DND-41 (cell line): ENCODE results near the gene SEMA3E.
"Not testable (repeated sequence)": the region's sequence is repeated elsewhere in the genome, so short reads cannot be mapped to it uniquely, and the experiment has no call there.

Source experiments
- ATAC-seq: fragments of 200-7000 bp; cut with Tn5 transposase; 3 replicates; pipeline ENCODE4 v1.9.1; 2021; ENCODE audit warnings: low read depth; ENCODE audit not compliant: insufficient read depth
- DNase-seq: peaks from one replicate; pipeline ENCODE4 v3.0.0-alpha.2; 2020
- H2AFZ ChIP-seq: 2 replicates; pipeline ENCODE4 v1.6.0; 2012; ENCODE audit warnings: low read depth, low read length
- H3K27ac ChIP-seq: 2 replicates; pipeline ENCODE4 v1.5.1; 2012; ENCODE audit warnings: low read length, inconsistent platforms
- H3K27me3 ChIP-seq: fragments of 200-600 bp; sonication (generic); 2 replicates; pipeline ENCODE4 v1.6.0; 2012; ENCODE audit warnings: low read length, mild to moderate bottlenecking, inconsistent platforms; ENCODE audit not compliant: insufficient read depth, poor library complexity
- H3K36me3 ChIP-seq: 2 replicates; pipeline ENCODE4 v1.5.1; 2012; ENCODE audit warnings: low read length, inconsistent platforms; ENCODE audit not compliant: insufficient read depth
- H3K4me1 ChIP-seq: 2 replicates; pipeline ENCODE4 v1.5.1; 2012; ENCODE audit warnings: mild to moderate bottlenecking, low read length; ENCODE audit not compliant: insufficient read depth
- H3K4me2 ChIP-seq: 2 replicates; pipeline ENCODE4 v1.6.0; 2012; ENCODE audit warnings: mild to moderate bottlenecking, moderate library complexity, low read length, inconsistent platforms; ENCODE audit not compliant: insufficient read depth
- H3K4me3 ChIP-seq, 2 experiments: fragments of 200-600 bp in 1 of 2; shearing (Covaris generic) in 1 of 2; 2 replicates each; pipeline ENCODE4 v1.5.1; 2012 to 2016; ENCODE audit warnings: inconsistent platforms in 2 of 2, low read length in 2 of 2, mild to moderate bottlenecking in 2 of 2, low read depth in 1 of 2, moderate library complexity in 1 of 2
- H3K79me2 ChIP-seq: 2 replicates; pipeline ENCODE4 v1.6.0; 2012; ENCODE audit warnings: low read length, inconsistent platforms; ENCODE audit not compliant: insufficient read depth
- H3K9ac ChIP-seq: 2 replicates; pipeline ENCODE4 v1.6.0; 2012; ENCODE audit warnings: low read depth, mild to moderate bottlenecking, inconsistent platforms, low read length, moderate library complexity
- H3K9me3 ChIP-seq: 2 replicates; pipeline ENCODE4 v1.5.1; 2012; ENCODE audit warnings: low read length, moderate library complexity, mild to moderate bottlenecking, inconsistent platforms; ENCODE audit not compliant: insufficient read depth, severe bottlenecking
- H4K20me1 ChIP-seq: 2 replicates; pipeline ENCODE4 v1.6.0; 2012; ENCODE audit warnings: low read length; ENCODE audit not compliant: insufficient read depth
- EZH2 ChIP-seq: IDR thresholded peaks from 3 replicates; pipeline ENCODE4 v1.6.1; 2012; ENCODE audit warnings: borderline replicate concordance, low read depth, mild to moderate bottlenecking, moderate library complexity, low read length, inconsistent platforms; ENCODE audit not compliant: severe bottlenecking
- TF ChIP-seq, protein P1 (sequence below): IDR thresholded peaks from 2 replicates; pipeline ENCODE4 v1.5.1; 2012; ENCODE audit warnings: borderline replicate concordance, low read length, moderate library complexity, mild to moderate bottlenecking; ENCODE audit not compliant: poor library complexity, severe bottlenecking; ENCODE audit errors: extremely low read depth

SEMA3E gene

DNA sequence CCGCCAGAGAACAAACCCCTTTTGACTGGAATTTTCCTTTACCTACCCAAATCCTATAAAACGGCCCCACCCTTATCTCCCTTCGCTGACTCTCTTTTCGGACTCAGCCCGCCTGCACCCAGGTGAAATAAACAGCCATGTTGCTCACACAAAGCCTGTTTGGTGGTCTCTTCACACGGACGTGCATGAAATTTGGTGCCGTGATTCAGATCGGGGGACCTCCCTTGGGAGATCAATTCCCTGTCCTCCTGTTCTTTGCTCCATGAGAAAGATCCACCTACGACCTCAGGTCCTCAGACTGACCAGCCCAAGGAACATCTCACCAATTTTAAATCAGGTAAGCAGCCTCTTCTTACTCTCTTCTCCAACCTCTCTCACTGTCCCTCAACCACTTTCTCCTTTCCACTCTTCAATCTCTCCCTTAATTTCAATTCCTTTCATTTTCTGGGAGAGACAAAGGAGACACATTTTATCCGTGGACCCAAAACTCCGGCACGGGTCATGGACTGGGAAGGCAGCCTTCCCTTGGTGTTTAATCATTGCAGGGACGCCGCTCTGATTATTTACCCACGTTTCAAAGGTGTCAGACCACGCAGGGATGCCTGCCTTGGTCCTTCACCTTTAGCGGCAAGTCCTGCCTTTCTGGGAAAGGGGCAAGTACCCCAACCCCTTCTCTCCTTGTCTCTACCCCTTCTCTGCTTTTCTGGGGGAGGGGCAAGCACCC is 188.8 kb downstream of the SEMA3E start:
- H4K20me1 ChIP-seq, H3K4me3 ChIP-seq, DNase-seq, H3K4me1 ChIP-seq, H3K27me3 ChIP-seq, H3K27ac ChIP-seq, H3K4me2 ChIP-seq, H3K9ac ChIP-seq, H3K9me3 ChIP-seq, H2AFZ ChIP-seq, ATAC-seq, H3K36me3 ChIP-seq, H3K79me2 ChIP-seq: not testable (repeated sequence)

DNA sequence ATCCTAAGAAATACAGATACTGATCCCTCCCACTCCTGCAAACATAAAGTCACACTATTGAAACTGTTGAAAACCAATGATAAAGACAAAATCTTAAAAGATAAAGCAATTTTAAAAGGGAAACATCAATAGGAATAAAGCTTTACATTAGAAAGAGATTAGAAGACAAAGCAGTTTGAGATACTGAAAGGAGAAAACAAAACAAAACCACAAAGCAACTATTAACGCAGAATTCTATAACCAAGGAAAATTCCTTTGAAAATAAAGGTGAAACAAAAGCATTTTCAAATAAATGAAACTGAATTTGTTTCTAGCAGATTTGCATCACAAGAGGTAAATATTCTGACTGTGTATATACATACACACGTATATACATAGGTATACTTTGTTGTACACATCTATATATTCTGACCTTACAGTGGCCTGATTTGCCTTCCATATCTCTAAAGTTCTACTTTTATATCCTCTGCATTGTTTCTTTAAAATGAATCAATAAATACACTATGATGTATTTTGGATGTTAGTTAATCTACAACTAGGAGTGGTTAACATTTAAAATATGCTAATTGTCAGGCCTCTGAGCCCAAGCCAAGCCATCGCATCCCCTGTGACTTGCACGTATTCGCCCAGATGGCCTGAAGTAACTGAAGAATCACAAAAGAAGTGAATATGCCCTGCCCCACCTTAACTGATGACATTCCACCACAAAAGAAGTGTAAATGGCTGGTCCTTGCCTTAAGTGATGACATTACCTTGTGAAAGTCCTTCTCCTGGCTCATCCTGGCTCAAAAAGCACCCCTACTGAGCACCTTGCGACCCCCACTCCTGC is 189.6 kb downstream of the SEMA3E start:
- not testable (repeated sequence) for H3K4me1 ChIP-seq, ATAC-seq, H3K79me2 ChIP-seq, H3K27ac ChIP-seq, H3K36me3 ChIP-seq, DNase-seq, H2AFZ ChIP-seq, H3K9me3 ChIP-seq, H4K20me1 ChIP-seq, H3K4me3 ChIP-seq, H3K9ac ChIP-seq, H3K4me2 ChIP-seq, H3K27me3 ChIP-seq

DNA sequence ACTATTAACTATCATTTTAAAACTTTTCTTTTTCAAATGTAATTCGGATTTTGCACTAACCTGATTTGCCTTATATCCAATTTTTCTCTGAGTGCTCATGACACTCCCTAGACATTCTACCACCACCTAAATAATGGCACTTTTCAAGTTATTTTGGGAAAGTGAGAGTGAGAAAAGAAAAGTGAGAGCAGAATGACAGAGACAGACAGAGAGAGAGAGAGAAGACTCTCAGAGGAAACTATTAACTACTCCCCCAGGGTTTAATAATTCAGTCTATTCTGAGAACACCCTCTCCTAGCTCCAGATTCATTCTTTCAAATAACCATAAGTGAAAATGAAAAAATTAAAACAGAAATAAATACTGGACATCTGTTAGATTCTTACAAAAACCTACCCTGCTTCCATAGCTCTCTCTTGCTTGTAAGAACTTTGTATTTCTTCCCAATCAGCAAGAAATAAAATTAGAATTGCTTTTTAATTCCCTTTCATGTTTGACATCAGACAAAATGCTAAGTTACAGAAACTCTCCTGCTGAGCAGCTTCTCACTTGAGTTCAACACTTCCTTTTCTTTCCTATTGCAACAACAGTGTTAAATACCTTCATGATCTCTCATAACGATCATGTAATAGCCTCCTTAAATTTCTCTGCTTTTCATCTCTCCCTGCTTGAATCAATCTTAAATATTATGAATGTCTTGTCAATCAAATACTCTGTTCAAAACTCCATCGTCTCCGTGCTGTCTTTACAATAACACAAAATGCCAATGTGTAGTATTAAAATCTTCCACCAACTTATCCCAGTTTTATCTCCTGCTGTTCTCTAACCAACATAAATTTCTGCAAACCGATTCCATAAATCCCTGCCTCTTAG is 191.7 kb downstream of the SEMA3E start:
- Histone ChIP-seq H3K9ac (no peak overlapping the region), H3K9me3 (no peaks in the 10 kb centered on the region), H3K4me2 (no peak overlapping the region), H3K27ac (no peak overlapping the region), H3K27me3 (no peaks in the 10 kb centered on the region), H3K79me2 (no peaks in the 10 kb centered on the region), H4K20me1 (no peaks in the 10 kb centered on the region), H2AFZ (no peak overlapping the region), H3K4me1 (no peaks in the 10 kb centered on the region), H3K36me3 (no peaks in the 10 kb centered on the region), H3K4me3 (no peak overlapping the region)
- DNase-seq (no peak), ATAC-seq (no peak)
- TF ChIP-seq, protein P1, sequence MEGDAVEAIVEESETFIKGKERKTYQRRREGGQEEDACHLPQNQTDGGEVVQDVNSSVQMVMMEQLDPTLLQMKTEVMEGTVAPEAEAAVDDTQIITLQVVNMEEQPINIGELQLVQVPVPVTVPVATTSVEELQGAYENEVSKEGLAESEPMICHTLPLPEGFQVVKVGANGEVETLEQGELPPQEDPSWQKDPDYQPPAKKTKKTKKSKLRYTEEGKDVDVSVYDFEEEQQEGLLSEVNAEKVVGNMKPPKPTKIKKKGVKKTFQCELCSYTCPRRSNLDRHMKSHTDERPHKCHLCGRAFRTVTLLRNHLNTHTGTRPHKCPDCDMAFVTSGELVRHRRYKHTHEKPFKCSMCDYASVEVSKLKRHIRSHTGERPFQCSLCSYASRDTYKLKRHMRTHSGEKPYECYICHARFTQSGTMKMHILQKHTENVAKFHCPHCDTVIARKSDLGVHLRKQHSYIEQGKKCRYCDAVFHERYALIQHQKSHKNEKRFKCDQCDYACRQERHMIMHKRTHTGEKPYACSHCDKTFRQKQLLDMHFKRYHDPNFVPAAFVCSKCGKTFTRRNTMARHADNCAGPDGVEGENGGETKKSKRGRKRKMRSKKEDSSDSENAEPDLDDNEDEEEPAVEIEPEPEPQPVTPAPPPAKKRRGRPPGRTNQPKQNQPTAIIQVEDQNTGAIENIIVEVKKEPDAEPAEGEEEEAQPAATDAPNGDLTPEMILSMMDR = no peak
- no peak for TF ChIP-seq EZH2

DNA sequence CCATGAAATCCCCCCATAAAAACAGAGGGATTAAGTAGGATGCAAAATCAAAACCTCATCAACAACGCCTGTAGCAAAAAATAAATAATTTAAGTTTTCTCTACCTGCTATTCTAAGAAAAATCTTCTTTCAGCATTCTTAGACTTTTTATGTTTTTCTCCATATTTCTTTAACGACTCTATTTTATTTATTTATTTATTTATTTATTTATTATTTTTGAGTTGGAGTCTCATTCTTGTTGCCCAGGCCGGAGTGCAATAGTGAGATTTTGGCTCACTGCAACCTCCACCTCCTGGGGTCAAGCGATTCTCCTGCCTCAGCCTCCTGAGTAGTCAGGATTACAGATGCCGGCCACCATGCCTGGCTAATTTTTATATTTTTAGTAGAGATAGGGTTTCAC is 192.5 kb downstream of the SEMA3E start:
- Histone ChIP-seq H3K27ac (no peak overlapping the region), H3K27me3 (no peaks in the 10 kb centered on the region), H3K4me3 (no peak overlapping the region), H3K36me3 (no peaks in the 10 kb centered on the region), H3K4me2 (no peak overlapping the region), H3K9me3 (no peaks in the 10 kb centered on the region), H3K4me1 (no peaks in the 10 kb centered on the region), H3K9ac (no peak overlapping the region), H4K20me1 (no peaks in the 10 kb centered on the region), H2AFZ (no peak overlapping the region), H3K79me2 (no peaks in the 10 kb centered on the region)
- DNase-seq (no peak), ATAC-seq (no peak)
- no peak for TF ChIP-seq EZH2
- TF ChIP-seq, protein P1 = no peak
